NB4 (cell line): ENCODE measurements around the gene CEP120.

Experiments used
- CTCF ChIP-seq: IDR thresholded peaks from one replicate; pipeline ENCODE4 v1.5.1; 2012; ENCODE audit warnings: low read depth, low read length
- MAX ChIP-seq: IDR thresholded peaks from 2 replicates; pipeline ENCODE4 v1.6.1; 2011; ENCODE audit warnings: low read depth, low read length
- MYC ChIP-seq: IDR thresholded peaks from 2 replicates; pipeline ENCODE4 v1.6.1; 2011; ENCODE audit warnings: low read depth, low read length
- POLR2A ChIP-seq: IDR thresholded peaks from 2 replicates; pipeline ENCODE4 v1.6.1; 2011; ENCODE audit warnings: mild to moderate bottlenecking; ENCODE audit not compliant: insufficient read length; ENCODE audit errors: extremely low read depth

GRCh38 chr5:123398058-123398733 is 25.0 kb downstream of the CEP120 start:
- TF ChIP-seq CTCF, result no peak
- no peak for TF ChIP-seq MYC
- no peak for TF ChIP-seq MAX
- TF ChIP-seq POLR2A, result no peak
